8988T (cell line): ENCODE measurements around the gene ETS2.

Experiments used
- DNase-seq: peaks from one replicate; pipeline ENCODE4 v3.0.0; 2011

ETS2 gene

GRCh38 chr21:38780879-38781278, 24.9 kb upstream of the ETS2 start:
- DNase-seq: no peak

- DNase-seq: no peak
These were observed 21.1 kb upstream of the ETS2 start for GRCh38 chr21:38784458-38785266.

GRCh38 chr21:38785483-38785882, 20.2 kb upstream of the ETS2 start:
- no peak for DNase-seq

GRCh38 chr21:38787016-38787415, 18.7 kb upstream of the ETS2 start:
- no peak for DNase-seq

- DNase-seq: peak; percentile 46
These were observed 18.1 kb upstream of the ETS2 start for GRCh38 chr21:38787461-38788274.

- no peak for DNase-seq
These were observed 17.3 kb upstream of the ETS2 start for GRCh38 chr21:38788275-38788905.

- no peak for DNase-seq
These were observed 16.5 kb upstream of the ETS2 start for GRCh38 chr21:38789275-38789674.

- no peak for DNase-seq
These were observed 15.7 kb upstream of the ETS2 start for GRCh38 chr21:38790059-38790458.

- DNase-seq: no peak
These were observed 14.8 kb upstream of the ETS2 start for GRCh38 chr21:38790961-38791360.

- no peak for DNase-seq
These were observed 12.9 kb upstream of the ETS2 start for GRCh38 chr21:38792676-38793459.

- DNase-seq: no peak
These were observed 11.6 kb upstream of the ETS2 start for GRCh38 chr21:38793926-38794713.

- no peak for DNase-seq
These were observed 10.8 kb upstream of the ETS2 start for GRCh38 chr21:38794978-38795377.

GRCh38 chr21:38795475-38795874, 10.3 kb upstream of the ETS2 start:
- no peak for DNase-seq

- no peak for DNase-seq
These were observed 9.3 kb upstream of the ETS2 start for GRCh38 chr21:38796424-38796823.

- DNase-seq: no peak
These were observed 8.3 kb upstream of the ETS2 start for GRCh38 chr21:38797470-38797869.

GRCh38 chr21:38798081-38798480, 7.6 kb upstream of the ETS2 start:
- no peak for DNase-seq

- peak; percentile 69 for DNase-seq
These were observed 7.2 kb upstream of the ETS2 start for GRCh38 chr21:38798481-38798882.

GRCh38 chr21:38800046-38800758, 5.5 kb upstream of the ETS2 start:
- DNase-seq: no peak

- DNase-seq: no peak
These were observed 4.6 kb upstream of the ETS2 start for GRCh38 chr21:38800924-38801744.
